Upper lobe of left lung (tissue), 4 donors: ENCODE measurements around the gene NPHP4.
A peak's percentile ranks its signal among the peaks of the same experiment; 100 is the strongest.

Experiments used
- CTCF ChIP-seq, 6 experiments: fragments of 450-650 bp in 4 of 6; fragments of 200-600 bp in 2 of 6; sonication (generic) in 2 of 6; IDR thresholded peaks; one replicate each; pipeline ENCODE4 v1.5.1; 2016 to 2019; ENCODE audit warnings: antibody characterized with exemption in 6 of 6
- EP300 ChIP-seq, 4 donors: sonication (generic); formaldehyde crosslinking; IDR thresholded peaks; one replicate each; pipeline ENCODE4 v1.5.1; 2017; ENCODE audit warnings: antibody characterized with exemption in 4 of 4, control low read depth in 2 of 4

- TF ChIP-seq CTCF (IDR thresholded peaks at IDR 0.05) (peak; percentile 58 to 79 (median 66)), EP300 (IDR thresholded peaks at IDR 0.05) (no peak)
These were observed 41.9 kb upstream of the NPHP4 start for GRCh38 chr1:6033986-6034749.
